Omental fat pad (tissue), 4 donors: ENCODE data around the gene MBNL2. TPM values are rescaled to one million over a fixed set of nuclear protein-coding genes. Genes with fewer than 3 reads are reported as not detected.

ENCODE experiments used
- ATAC-seq: fragments of 150-250 bp; one replicate; pipeline ENCODE4 v1.9.1; 2016; ENCODE audit warnings: mild to moderate bottlenecking, moderate library complexity; ENCODE audit not compliant: low FRiP score
- DNase-seq: peaks from one replicate; pipeline ENCODE4 v3.0.0-alpha.2; 2019; ENCODE audit warnings: low spot score
- total RNA-seq, 4 donors: library from RNA; depleted of rRNA; stranded (reverse); fragments of >200 nt; gene quantifications; one replicate each; pipeline ENCODE4 v1.1.0, GENCODE V29; 2016
- TF ChIP-seq, protein P1 (sequence below), 3 donors: fragments of 450-650 bp; IDR thresholded peaks; one replicate each; pipeline ENCODE4 v1.5.1; 2016 to 2017; ENCODE audit warnings: antibody characterized with exemption in 3 of 3, mild to moderate bottlenecking in 3 of 3, moderate library complexity in 2 of 3

MBNL2 gene
- total RNA-seq, 4 donors from 2014 or later: 105 to 132 (median 123) TPM

DNA sequence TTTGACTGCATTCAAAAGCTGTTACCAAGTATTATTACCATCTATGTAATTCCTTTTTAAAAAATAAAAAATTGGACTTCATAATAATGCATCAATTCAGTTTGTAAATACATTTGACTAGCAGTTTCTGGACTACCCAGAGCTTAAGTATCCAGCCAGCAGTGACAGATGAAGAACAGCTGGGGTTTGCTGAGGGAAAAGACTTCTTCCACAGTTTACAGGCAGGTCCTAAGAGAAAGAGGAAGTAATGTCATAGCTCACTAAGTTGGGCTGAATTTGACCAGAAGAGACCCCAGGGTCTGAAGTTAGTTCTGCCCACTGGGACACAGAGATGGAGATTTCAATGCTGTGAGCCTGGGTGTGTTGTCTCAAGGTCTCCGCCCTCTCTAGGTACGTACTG is 96.4 kb downstream of the MBNL2 start:
- no peak for ATAC-seq
- TF ChIP-seq, protein P1, sequence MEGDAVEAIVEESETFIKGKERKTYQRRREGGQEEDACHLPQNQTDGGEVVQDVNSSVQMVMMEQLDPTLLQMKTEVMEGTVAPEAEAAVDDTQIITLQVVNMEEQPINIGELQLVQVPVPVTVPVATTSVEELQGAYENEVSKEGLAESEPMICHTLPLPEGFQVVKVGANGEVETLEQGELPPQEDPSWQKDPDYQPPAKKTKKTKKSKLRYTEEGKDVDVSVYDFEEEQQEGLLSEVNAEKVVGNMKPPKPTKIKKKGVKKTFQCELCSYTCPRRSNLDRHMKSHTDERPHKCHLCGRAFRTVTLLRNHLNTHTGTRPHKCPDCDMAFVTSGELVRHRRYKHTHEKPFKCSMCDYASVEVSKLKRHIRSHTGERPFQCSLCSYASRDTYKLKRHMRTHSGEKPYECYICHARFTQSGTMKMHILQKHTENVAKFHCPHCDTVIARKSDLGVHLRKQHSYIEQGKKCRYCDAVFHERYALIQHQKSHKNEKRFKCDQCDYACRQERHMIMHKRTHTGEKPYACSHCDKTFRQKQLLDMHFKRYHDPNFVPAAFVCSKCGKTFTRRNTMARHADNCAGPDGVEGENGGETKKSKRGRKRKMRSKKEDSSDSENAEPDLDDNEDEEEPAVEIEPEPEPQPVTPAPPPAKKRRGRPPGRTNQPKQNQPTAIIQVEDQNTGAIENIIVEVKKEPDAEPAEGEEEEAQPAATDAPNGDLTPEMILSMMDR (IDR thresholded peaks at IDR 0.05): no peak
- DNase-seq: no peak

GRCh38 chr13:97319113-97319720 is 97.1 kb downstream of the MBNL2 start:
- no peak for DNase-seq
- no peak for ATAC-seq
- TF ChIP-seq, protein P1 (IDR thresholded peaks at IDR 0.05): no peak

- DNase-seq: no peak
- no peak for ATAC-seq
- TF ChIP-seq, protein P1 (IDR thresholded peaks at IDR 0.05): no peak
Observed at GRCh38 chr13:97321101-97321500, 99.0 kb downstream of the MBNL2 start.

- ATAC-seq: no peak
- DNase-seq: no peak
- TF ChIP-seq, protein P1 (IDR thresholded peaks at IDR 0.05): no peak
Observed at GRCh38 chr13:97321616-97322321, 99.6 kb downstream of the MBNL2 start.

DNA sequence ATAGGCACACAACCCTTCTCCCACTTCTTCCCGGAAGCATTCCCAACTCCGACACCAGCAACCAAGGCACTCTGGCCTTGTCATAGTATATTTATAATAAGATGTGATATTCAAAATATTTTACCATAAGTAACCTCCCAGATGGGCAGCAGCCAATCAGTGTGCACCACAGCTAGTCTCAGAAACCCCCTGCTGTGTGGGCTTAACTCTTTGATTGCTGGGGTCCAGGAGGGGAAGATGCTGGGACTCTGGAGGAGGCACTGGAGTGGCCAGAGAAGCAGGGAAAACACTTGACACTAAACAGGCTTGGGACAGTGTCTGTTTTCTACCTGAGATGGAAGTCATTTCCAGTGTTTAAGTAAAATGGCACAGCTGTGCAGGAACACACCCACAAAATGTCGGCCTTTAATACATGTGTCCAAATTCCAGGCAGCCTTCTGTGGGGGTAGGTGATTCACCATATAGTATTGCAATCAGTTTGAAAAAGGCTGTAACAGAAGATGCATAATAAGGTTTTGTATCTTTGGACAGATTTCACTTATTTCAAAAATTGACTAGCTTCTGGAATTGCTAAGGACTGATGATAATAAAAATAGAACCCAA is 100.7 kb downstream of the MBNL2 start:
- TF ChIP-seq, protein P1 (IDR thresholded peaks at IDR 0.05): no peak
- ATAC-seq: no peak
- DNase-seq: no peak

DNA sequence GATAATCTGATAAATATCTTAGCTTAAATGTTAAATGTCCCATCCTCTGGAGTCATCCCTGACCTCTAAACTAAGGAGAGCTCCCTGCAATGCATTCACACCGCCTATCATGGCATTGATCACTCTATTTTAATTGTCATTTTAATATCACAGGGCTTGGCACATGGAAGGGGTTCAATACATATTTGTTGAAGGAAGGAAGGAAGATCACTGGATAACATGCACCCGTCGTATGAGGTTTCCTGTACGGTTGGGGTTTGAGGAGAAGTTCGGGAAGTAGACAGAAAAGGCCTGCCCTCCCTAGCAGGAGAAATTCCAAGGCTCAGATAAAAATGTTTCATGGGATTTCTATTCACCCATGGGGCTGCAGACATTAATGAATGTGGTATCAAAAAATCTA is 102.0 kb downstream of the MBNL2 start:
- ATAC-seq (no peak), DNase-seq (no peak)
- TF ChIP-seq, protein P1 (IDR thresholded peaks at IDR 0.05): no peak
